Fibroblast of lung (primary cell): Measurements from ENCODE around the gene MMP25.

Source experiments
- CTCF ChIP-seq, 2 donors: IDR thresholded peaks in 1 of 2; conservative IDR thresholded peaks in 1 of 2; 1 replicate in 1 of 2; 2 replicates in 1 of 2; pipeline ENCODE4 v1.5.1; 2011 to 2012; ENCODE audit warnings: low read length in 2 of 2, control low read depth in 1 of 2, inconsistent platforms in 1 of 2, low read depth in 1 of 2, mild to moderate bottlenecking in 1 of 2
- EZH2 ChIP-seq: IDR thresholded peaks from 2 replicates; pipeline ENCODE4 v1.5.1; 2012; ENCODE audit warnings: low read length, control low read depth, mild to moderate bottlenecking; ENCODE audit errors: missing control alignments

GRCh38 chr16:3074860-3075522, 28.6 kb downstream of the MMP25 start:
- no peak for TF ChIP-seq CTCF (conservative IDR thresholded peaks at IDR 0.05 in 1 of 2, IDR thresholded peaks at IDR 0.05 in 1 of 2; ENCODE audit: low read depth in 1 of 2, low read length in 2 of 2)
- TF ChIP-seq EZH2: no peak
